Left ventricle myocardium superior (tissue), 1 donor: ENCODE results near the gene SIL1. TPM values are rescaled to one million over a fixed set of nuclear protein-coding genes. Genes with fewer than 3 reads are reported as not detected.
A peak's percentile ranks its signal among the peaks of the same experiment; 100 is the strongest.
"Not testable (repeated sequence)": the region's sequence is repeated elsewhere in the genome, so short reads cannot be mapped to it uniquely, and the experiment has no call there.

Experiments used
- ATAC-seq: fragments of 200-7000 bp; cut with Tn5 transposase; one replicate; pipeline ENCODE4 v1.9.1; 2020; ENCODE audit warnings: mild to moderate bottlenecking, moderate library complexity
- DNase-seq: peaks from one replicate; pipeline ENCODE4 v3.0.0-alpha.2; 2020
- intact Hi-C: fragments of 100-400 bp; cut with micrococcal nuclease; formaldehyde crosslinking; loops from one replicate; pipeline ENCODE4 v1.11.0; 2022
- total RNA-seq: library from RNA; stranded (reverse); fragmentation: NEBNext Ultra II Directional; extraction: Animal tissue kit (Norgen Biotek cat#: 25700); gene quantifications from one replicate; pipeline ENCODE4 v1.2.1, GENCODE V29; 2021
- donor health status: DM: no; HTN: yes; CAD: no; lungs with severe emphysema.

SIL1 gene
- total RNA-seq, 1 donor from 2014 or later = 46.0 TPM

GRCh38 chr5:139019211-139019610 lies 179.0 kb downstream of the SIL1 start:
- DNase-seq = no peak
- ATAC-seq = no peak
- intact Hi-C loops = no loop called here

DNA sequence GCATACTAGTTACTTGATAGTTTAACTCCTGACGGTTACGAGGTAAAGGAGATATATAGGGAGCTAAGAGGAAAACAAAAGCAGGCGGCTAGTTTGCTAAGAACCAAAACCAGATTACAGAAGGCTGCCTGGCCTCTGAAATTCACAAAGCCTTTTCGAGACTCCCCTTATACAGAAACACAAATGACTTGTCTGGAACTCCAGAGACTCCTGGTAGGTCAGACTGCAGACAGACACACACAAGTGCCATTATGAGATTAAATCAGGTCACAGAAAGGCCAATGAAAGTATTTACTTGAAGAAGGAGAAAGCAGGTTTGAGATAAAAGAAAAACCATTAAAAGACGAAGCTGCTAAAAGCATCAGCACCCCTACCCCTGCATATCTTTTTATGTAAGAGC lies 180.5 kb downstream of the SIL1 start:
- intact Hi-C loops = no loop called here
- no peak for ATAC-seq
- DNase-seq = no peak

DNA sequence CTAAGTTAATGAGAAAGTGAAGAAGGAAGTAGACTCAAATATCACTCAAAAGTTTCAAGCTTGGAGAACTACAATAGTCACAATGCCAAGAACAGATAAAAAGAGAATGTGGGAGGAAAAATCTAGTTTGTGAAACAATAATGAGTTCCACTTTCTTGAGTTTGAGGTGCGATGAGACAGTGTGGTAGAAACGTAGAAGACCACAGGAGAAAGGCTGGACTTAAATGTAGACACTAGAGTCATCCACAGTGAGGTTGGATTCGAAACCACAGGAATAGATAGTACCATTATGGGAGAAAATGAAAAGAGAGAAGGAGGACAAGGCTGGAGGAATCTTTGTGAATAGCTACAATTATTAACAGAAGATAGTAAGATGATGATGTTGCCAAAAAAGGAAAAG lies 182.0 kb downstream of the SIL1 start:
- ATAC-seq = no peak
- intact Hi-C loops = no loop called here

GRCh38 chr5:139014726-139015125 lies 183.4 kb downstream of the SIL1 start:
- ATAC-seq (no peak), DNase-seq (no peak)
- intact Hi-C loops = no loop called here

More for the DNA sequence above, 182.0 kb downstream of the SIL1 start:
- DNase-seq = no peak

DNA sequence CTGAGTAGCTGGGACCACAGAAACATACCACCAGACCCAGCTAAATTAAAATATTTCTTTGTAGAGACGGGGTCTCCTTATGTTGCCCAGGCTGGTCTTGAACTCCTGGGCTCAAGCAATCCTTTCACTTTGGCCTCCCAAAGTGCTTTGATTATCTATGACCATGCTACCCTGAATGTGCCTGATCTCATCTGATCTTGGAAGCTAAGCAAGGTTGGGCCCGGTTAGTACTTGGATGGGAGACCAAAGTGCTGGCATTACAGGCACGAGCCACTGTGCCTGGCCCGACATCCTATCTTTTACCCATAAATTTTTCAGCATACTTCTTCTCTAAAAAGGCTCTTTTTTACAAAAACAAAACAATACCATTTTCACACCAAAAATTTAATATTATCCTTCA lies 186.0 kb downstream of the SIL1 start:
- intact Hi-C loops = no loop called here
- ATAC-seq (no peak), DNase-seq (no peak)

GRCh38 chr5:139011156-139011555 lies 187.0 kb downstream of the SIL1 start:
- intact Hi-C loops, ATAC-seq, DNase-seq: not testable (repeated sequence)

DNA sequence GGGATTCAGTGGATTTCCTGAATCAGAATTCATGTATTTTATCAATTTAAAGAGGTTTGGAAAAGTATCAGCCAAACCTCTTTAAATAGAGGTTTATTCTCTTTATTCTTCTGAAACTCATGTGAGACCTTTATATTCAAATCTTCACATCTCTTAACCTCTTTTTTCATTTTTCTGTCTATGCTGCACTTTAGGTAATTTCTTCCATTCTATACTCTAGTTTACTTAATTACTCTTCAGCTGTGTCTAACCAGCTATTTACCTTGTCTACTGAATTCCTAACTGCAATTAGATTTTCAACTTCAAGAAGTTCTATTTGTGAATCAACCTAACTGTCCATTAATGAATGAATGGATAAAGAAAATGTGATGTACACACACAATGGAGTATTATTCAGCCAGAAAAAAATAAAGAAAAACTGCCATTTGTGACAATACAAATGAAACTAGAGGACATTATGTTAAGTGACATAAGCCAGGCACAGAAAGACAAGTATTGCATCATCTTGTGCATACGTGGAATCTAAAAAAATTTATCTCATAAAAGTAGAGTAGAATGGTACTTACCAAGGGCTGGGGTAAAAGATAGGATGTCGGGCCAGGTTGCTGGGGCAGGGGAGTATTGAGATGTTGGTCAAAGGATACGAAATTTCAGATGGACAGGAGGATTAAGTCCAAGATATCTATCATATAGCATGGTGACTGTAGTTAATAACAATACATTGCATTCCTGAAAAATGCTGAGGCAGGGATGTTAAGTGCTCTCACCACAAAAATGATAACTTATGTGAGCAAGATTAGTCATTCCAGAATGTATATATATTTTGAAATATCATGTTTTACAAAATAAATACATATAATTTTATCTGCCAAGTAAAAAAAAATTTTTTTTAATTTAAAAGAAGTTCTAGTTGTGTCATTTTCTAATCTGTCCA lies 193.5 kb downstream of the SIL1 start:
- ATAC-seq = no peak
- intact Hi-C loops = no loop called here
- no peak for DNase-seq

- ATAC-seq = no peak
- intact Hi-C loops = no loop called here
- no peak for DNase-seq
These were observed 198.5 kb downstream of the SIL1 start for GRCh38 chr5:138999674-139000073.

- ATAC-seq = no peak
- DNase-seq = no peak
- intact Hi-C loops = no loop called here
These were observed 199.6 kb downstream of the SIL1 start for GRCh38 chr5:138998521-138998920.

GRCh38 chr5:138996120-138996519 lies 202.0 kb downstream of the SIL1 start:
- intact Hi-C loops = no loop called here
- ATAC-seq = no peak

DNA sequence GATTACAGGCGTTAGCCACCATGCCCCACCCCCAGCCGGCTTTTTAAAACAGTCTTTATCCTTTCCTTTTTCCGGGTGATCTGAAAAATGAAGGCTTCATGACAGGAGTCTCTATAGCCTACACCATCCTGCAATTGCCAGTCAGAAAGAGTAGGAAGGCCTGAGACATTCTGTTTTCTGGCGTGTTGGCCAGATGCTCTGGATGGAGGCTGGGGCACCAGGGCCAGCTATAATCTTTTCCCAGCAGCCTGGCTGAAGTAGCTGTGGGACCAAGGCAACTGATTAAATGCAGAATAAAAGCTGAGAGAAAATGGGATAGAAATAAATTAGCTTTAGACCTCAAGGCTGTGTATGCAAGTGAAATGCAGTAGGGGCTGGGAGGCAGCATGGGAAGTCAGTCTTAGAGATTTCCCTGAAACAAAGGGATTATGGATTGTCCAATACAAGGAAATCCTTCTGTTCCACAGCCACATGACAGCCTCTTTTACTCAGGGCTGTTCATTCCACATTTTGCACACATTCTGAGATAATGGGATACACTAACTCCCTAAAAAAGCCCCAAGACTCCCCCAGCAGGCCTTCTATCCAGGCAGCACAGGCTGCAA lies 207.1 kb downstream of the SIL1 start:
- DNase-seq = no peak
- no peak for ATAC-seq
- intact Hi-C loops = no loop called here

More at GRCh38 chr5:138996120-138996519, 202.0 kb downstream of the SIL1 start:
- DNase-seq = no peak

DNA sequence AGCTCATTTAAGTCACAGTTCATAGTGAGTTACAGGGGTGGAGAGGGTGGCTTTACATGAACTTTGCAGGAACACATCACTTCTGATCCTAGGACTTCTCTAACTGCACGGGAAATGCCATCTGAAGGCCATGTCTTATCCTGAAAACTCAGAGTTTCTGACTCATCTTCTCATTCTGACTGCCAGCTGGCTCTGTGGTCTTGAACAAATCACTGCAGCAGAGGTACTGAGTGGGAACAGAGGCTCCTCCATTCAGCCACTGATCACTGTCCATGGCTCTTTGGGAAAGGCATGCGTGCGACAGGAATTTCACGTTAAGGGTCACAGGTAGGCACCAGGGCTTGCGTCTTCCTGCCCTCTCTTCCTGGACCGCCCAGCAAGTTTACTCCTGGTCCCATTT lies 208.4 kb downstream of the SIL1 start:
- DNase-seq (no peak), ATAC-seq (no peak)
- intact Hi-C loops = no loop called here

DNA sequence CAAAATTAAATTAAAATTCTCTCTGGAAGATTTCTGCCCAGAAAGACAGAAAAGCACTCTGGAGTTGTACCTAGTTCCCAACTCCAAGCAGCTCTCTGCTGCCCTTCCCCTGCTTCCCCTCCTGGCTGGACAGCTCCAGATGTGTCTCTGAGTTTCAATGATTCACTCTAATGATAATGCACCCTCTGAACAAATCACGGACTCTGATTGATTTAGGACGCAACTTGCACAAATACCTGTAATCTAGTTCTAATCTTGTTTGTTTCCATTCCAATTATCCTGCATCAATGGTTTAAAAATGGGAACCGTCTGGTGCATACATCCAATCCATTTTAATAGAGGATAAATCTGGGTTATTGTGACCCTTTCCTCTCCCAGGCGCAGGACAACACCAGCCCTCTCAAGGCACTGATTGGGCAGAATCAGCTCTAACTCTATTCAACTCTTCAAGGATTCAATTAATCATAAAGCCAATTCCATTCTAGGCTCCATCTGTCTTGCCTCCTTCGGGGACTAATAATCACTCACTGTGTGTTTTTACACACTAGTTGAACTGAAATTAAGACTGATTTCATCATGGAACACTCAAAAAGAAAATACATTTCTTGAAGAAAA lies 211.9 kb downstream of the SIL1 start:
- DNase-seq (no peak), ATAC-seq (no peak)
- intact Hi-C loops = no loop called here

DNA sequence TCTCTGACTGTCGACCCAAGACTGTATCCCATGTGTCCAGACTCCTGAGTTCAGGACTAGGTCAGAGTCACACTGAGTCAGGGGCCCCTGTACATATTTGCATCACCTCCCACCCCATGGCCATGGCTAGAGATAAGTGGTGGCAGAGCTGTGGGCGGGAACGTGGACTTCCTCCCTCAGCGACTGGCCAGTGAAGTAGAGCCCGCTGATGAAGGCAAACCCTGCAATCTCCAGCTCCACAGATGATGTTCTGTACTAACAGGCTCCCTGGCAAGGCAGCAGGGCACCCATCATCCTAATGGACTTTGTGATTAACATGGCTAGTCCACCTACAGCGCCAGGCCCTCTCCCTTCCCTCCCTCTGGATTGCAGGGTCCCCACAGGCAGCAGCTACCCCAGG lies 212.5 kb downstream of the SIL1 start:
- intact Hi-C loops = no loop called here
- ATAC-seq = no peak
- DNase-seq = no peak

DNA sequence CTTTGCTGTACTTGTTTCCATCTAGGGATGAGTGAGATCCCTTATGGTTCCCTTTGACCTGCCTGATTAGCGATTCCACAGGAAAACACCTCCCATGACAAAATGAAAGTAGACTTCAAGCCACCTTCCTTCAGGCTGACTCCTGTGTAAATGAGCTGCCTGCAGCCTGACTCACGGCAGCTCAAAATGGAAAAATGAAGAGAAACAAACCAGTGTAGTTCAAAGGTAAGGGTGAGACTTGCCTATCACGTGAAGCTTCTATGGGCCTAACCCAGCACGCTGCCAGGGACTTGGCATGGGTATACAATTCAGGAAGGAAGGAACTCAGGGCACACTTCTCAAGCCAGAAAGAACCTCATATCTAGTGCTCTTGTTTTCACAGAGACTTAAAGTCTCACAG lies 212.9 kb downstream of the SIL1 start:
- DNase-seq = no peak
- no peak for ATAC-seq
- intact Hi-C loops = no loop called here

GRCh38 chr5:138983984-138984383 lies 214.2 kb downstream of the SIL1 start:
- no peak for DNase-seq
- no peak for ATAC-seq
- intact Hi-C loops = no loop called here

- intact Hi-C loops = no loop called here
- ATAC-seq = peak; percentile 49
- DNase-seq = no peak
These were observed 216.6 kb downstream of the SIL1 start for GRCh38 chr5:138981586-138981985.

- no peak for ATAC-seq
- no peak for DNase-seq
- intact Hi-C loops = no loop called here
These were observed 217.0 kb downstream of the SIL1 start for GRCh38 chr5:138981131-138981530.

DNA sequence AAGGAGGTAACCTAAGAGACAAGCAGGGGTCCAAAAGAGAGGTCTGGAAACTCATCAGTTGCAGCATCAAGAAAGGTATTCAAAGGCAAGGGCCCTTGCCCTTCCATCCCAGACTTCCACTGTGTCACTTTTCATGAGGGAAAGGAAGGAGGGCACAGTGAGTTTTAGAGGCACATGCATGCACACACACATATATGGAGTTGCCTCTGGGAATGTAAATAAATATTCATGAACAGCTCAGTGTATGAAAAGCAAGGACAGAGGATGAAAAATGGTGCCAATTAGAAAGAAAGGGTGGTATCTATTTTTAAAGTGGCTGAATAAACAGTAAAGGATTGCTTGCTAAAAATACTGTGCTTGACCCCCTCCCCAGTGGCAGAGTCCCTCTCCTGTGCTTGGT lies 217.7 kb downstream of the SIL1 start:
- DNase-seq (no peak), ATAC-seq (no peak)
- intact Hi-C loops = no loop called here

GRCh38 chr5:138979684-138980280 lies 218.4 kb downstream of the SIL1 start:
- DNase-seq (no peak), ATAC-seq (no peak)
- intact Hi-C loops = no loop called here
